ENCODE measurements around the gene NPTN.
"Not testable (repeated sequence)": the region's sequence is repeated elsewhere in the genome, so short reads cannot be mapped to it uniquely, and the experiment has no call there.

Gene NPTN

DNA sequence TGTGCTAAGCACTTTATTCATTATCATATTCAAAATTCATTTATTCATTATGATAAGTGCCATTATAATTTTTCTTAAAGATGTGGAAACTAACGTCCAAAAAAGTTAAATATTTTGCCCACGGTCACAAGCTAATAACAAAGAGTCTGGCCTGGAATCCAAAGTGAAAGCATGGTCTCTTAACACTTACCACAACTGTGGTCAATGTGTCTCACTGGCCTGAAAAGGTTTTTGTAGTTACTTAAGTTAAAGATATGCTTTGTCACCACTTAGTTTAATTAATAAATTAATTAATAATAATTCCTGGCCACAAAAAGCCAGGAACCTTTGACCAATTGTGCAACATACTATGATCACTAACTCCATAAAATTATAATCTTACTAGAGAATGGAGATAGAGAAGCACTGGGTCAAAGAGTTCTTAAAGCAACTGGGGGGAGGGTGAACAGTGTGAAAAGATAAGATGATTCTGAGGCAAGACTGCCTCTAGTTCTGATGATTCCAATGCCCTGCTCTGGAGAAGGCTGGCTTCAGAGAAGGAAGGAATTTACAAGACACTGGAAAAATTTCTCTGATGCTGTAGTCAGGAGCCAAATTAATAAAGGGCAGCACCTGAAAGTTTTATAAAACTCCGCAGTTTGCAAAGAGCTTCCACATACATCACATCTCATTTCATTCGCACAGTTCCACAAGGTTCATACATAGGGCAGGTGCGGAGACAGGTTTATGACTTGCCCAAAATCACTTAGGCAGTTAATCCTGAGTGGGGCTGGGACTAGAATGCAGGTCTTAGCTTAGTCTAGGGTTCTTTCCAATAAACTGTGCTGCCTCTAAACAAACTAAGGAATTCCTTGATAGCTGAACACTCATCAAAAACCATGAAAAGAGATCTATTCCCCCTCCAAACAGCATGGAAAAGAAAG lies 32.5 kb downstream of the NPTN start:
- DNase-seq (ENCODE audit: low read depth), result no peak

DNA sequence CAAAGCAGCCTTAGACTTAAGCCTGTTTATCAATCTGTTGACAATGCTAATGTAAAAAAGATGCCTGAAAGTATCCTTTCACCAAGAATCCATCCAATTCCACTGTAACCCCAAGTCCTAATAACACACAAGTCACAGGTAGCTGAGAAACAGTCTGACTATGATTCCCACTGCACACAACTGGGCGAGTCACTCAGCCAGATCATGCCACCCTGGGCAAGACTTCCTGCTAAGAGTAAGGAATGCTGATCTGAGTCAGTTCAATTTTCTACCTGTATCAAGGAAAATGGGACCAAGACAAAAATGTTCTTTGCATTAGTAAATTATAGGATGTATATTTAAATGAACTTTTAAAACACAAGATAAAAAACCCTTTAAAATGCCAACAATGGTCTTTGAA lies 33.3 kb downstream of the NPTN start:
- DNase-seq (ENCODE audit: low read depth), result no peak

DNA sequence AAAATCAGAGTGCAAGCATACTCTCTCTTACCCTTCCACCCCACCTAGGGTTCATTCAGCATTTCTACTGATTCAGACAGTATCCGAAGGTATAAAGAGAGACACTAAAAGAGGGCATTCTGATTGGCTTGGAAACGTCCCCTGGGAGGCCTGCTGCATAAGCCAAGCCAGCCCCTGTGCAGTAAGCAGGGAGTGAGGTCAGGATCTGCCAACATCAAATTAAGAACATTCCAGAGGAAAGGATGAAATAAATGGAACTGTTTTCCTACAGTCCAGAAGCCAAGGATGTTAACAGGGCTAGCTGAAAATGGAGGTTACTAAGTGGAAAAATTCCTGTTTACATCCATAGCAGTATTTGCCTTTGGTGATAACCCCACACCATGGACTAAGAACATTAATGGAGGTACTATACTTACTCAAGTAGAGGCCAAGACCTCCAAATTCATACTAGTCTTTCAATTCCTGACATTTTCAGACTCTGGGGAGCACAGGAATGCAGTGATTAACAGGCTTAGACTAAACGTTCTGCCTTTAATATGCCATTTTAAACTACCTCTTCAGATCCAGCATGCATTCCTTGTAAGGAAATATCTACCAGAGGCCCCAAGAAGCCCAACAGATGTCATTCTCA lies 34.5 kb downstream of the NPTN start:
- DNase-seq (ENCODE audit: low read depth), result no peak

DNA sequence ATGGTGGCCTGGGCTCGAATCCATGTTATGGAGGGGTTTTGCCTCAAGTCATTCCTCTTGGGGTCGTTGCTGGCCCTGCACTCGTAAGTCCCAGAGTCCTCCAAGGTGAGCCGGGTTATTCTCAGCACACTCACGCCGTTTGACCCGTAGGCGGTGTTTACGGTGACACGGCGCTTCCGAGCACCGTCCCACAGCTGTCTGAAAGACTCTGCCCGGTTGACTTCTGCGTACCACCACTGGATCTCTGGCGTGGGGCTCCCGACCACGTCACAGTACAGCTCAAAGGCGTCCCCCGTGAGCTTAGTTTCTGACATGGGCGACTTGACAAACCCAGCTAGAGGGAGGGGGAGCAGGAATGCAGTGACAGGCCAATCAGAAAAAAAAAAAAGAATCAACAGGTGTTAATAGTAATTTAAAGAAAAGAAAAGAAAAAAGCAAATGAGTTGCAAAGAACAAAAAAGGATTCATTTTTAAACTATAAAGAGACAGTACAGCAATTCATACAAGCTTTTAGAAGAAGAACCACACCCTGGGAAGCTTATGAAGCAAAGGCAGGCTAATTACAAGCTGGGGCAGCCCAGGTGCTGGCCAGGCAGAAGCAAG lies 36.1 kb downstream of the NPTN start:
- DNase-seq (ENCODE audit: low read depth), result no peak

DNA sequence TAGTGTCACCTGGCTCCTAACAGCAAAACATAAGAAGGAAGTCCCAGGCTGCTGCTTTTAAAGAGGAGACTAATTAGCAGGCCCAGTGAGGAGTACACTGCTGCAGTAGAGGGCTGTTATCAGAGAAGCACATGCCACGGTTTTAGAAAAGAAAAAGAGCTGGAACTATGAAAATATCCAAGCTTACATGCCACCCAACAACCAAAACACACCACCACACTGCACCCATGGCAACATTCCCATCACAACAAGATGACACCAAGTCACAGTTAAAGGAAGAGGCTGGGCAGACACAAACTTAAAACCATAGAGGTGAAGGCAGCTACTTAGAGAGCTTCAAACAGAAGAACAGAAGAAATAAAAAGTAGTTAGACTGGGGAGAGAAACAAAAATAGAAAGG lies 37.0 kb downstream of the NPTN start:
- DNase-seq (ENCODE audit: low read depth), result no peak

DNA sequence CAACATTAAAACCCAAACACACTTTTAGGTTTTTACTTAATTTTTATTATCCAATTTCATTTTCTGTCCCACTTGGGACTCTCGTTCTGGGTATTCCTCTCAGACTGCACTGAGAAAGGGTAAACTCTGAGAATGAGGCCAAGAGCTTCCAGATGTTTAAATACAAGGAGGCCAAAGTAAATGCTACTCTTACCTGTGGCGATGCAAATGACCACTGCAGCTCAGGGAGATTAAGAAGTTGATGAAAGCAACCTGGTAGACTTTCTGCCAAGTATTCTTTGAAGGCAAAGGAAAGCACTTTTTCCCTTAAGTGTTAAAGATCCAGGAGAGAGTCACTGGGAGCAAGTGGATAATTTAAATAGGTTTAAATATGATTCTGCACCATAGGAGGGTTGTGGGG lies 39.1 kb downstream of the NPTN start:
- DNase-seq (ENCODE audit: low read depth), result no peak

DNA sequence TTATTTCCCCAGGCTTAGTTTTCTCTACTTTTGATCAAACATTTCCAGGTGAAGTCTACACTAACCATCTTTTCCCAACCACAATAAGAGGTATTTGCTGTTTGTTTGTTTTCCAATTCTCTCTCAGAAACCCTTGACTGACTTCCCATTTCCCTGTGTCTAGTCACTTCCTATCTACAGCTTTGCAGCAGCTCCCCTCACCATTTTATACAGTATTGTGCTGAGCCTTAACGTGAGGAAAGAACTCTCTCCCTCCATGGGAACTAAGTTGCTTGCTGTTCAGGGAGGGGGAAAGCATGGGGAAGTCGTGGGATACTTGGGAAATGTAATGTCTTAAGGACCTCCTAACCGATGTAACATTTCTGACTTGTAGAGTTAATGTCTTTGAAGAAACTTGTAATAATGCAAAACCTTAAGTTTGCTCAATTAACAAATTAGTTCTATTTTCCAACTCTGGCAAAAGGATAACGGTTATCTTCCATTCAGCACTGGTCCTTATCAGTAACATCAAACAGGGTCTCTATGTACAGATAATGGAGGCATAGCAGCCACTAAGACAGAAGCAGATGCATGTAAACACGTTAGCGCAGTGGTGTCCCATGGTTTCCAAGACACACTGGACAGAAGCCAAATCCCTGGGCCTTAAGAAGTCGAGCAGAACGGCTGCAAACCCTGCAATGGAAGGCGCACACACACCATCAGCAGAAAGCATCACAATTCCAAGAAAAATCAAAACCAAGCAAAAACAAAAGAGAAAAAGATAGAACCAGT lies 39.7 kb downstream of the NPTN start:
- DNase-seq (ENCODE audit: low read depth), result no peak

DNA sequence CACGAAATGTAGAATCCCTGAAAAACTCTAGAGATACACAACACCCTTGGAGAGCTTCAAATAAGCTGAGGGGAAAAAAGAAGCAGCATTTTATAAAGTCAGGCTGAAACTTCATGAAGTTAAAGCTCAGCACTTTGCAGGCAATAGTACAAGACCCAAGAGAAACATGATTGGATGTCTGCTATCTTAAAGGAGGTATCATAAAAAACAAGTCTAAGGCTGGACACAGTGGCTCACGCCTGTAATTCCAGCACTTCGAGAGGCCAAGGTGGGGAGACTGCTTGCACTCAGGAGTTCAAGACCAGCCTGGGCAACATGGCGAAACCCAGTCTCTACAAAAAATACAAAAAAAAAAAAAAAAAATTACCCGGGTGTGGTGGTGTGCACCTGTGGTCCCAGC lies 42.9 kb downstream of the NPTN start:
- no peak for DNase-seq (ENCODE audit: low read depth)

DNA sequence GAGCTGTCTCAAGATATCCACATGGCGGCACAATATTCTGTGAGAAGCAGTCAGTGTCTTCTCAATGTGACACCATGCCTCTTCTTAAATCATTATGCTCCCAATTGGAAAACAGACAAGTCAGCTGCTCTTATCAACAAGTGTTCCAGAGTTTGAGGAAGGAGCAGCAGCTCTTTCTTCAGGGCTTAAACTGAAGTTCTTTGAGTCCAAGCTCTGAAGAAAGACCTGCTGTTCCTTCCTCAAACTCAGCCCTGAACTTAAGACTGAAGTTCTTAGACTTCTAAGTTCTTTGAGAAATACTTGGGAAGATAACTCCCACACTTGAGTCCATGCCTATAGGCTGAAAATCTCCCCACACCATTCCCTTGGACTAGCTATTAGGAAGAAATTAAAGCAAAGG lies 43.4 kb downstream of the NPTN start:
- no peak for DNase-seq (ENCODE audit: low read depth)

DNA sequence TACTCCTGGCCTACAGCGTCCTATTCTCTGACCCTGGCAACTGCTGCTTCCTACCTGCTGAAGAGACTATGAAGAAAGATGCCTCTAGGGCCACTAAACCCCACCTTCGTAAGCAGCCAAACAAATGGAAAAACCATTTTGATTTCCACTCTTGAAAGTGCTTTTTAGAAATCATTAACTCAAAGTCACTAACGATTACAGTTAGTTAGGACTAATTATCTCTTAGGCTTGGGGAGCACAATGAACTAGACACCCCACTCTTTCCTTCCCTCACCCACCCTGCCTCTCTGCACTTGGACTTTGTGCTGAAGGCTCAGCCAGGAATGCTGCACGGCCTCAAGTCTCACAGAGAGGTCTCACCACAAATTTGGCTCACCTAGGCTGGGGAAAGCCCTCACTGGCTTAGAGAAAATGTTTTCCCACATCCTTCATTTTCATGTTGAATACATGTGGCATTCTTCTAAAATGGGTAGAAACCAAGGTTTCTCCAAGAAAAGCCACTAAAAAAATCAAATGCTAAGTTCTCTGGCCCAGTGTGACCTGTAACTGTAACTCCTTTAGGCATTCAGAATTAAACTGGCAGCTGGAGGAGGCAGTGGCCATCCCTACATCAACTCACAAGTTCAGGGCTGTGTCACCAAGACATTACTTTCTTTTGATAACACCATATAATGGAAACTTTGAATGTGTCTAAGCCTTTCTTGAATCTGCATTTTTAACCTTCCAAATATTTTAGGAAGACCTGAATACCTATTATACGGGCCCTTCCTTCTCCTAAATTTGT lies 47.1 kb downstream of the NPTN start:
- DNase-seq (ENCODE audit: low read depth), result no peak

DNA sequence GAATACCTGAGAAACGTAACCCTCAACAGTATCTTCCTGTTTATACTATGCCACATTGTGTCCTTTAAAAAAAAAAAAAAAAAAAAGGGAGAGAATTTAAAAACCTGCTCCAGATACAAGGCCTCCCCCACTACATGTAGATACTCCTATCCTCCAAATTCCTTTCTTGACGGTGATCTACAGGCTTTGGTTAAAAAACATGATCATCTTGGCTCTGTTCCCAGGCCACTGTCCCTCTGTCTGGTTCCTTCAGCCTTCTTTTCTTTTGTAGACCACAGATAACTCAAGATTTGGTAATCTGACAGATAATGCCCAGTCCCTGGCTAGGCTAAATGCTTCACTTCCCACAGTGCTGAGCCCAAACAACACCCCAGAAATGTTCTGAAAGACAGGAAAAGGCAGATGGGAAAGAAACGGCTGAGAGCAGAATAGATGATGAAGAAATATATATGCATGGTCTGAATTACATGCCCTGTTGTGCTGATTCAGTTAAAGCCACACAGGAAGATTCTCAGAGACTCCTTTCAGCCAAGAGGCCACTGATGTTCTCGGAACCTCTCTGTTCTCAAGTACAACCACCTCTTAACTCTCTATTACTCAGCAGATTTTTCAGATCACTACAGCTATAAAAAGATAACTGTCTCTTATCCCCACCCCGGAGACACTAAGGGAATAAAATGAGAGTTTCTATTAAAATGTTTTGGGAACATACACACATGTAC lies 48.3 kb downstream of the NPTN start:
- DNase-seq (ENCODE audit: low read depth), result no peak

DNA sequence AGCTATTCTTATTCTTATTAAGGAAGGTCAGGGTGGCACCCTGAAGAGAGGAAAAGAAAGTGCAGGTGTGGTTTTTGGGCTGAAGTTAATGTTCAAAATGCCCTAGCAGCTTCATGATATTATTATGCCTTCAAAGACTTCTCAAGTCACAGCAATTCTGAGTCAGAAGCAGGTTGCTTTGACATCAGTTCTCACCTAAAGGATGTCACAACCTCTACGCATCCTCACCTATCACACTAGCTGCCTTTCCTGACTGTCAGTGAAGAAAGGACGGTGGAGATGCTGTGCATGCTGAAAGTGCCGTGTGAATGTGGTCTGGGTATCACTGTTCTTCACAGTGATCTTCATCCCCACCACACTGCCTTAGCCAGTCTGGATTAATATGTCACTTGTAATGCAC lies 49.6 kb downstream of the NPTN start:
- no peak for DNase-seq (ENCODE audit: low read depth)

DNA sequence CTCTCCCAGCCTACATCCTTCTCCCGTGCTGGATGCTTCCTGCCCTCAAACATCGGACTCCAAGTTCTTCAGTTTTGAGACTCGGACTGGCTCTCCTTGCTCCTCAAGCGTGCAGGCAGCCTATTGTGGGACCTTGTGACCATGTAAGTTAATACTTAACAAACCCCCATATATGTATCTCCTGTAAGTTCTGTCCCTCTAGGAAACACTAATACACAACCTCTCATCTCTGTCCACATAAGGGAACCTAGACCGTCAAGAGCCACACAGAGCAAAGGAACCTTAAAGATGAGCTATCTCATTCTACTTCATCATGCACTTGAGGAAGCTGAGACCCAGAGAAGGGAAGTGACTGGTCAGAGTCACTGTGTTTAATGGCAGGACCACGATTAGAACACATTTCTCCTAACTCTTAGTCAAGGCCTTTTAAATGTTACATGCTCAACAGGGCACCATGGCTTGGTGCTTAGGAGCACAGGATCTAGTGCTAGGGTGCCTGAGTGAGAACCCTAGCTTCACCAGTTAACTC lies 50.3 kb downstream of the NPTN start:
- DNase-seq (ENCODE audit: low read depth), result no peak

DNA sequence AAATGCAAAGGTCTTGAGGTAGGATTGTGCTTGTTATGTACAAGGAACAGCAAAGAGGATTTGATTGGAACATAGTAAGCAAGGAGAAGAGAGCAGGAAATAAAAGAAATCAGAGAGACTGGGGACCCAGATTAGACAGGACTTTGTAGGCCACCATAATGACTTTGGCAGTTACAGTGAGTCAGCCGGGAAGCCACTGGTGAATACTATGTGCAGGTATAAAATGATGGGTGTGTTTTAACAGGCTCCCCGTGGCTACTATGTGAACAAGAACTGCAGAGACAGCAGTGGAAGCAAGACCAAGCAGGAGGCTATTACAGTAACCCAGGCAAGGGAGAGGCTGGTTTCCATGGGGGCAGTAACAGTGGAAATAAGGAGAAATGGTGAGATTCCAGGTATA lies 55.2 kb downstream of the NPTN start:
- DNase-seq (ENCODE audit: low read depth), result no peak

DNA sequence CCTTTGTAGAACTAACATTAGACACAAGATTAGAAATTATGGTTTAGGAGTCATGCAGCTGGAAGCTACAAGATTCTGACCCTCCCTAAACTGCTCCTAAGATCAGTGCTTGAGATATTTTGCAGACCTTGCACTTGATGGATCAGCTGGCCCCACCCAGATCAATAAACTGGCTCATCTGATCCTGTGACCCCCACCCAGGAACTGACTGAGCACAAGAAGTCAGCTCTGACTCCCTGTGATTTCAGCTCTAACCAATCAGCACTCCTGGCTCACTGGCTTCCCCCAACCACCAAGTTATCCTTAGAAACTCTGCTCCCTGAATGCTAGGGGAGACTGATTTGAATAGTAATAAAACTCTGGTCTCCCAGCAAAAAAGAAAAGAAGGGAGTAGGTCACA lies 55.6 kb downstream of the NPTN start:
- DNase-seq (ENCODE audit: low read depth), result not testable (repeated sequence)

DNA sequence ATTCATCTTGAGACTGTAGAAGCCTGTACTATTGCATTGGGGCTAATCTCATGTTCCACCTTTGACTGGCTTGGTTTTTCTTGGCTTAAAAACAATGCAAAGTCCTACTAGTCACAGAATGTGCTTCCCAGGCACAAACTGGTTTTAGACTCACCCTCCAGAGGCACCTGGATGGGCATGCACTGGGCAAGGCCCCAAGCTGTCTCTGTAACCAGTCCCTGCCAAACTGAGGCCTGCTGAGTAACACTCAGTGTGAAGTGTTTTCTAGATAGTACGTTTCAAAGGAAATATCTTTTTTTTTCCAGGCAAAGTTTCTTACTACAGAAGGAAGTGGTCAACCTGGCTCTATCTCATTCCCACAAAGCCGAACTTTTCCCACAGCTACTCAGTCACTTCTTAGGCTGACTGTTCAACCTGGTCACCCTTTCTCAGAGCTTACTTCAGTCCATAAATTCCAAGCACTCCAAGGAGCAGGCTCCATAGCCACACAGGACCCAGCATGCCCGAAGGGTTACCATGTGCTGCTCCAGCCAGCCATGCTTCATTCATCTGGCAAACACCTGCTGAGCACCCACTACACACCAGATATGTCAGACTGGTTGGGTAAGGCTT lies 57.4 kb downstream of the NPTN start:
- DNase-seq (ENCODE audit: low read depth), result no peak

DNA sequence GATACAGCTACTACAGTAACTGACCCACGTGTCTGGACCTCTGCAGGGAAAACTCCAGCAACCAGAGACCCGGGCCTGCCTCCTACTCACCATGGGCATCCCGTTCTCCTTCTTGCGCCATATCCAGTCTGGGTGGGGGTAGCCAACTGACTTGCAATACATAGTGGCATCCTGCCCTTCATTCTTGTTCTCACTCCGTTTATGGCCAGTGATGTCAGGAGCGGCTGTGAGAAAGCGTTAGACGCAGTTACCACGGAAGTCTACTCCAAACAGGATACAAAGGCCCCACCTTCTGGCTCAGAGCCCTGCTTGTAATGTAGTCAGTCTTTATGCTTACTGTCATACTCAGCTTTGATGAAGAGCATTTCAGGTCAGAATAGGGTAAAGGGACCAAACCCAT lies 59.6 kb downstream of the NPTN start:
- peak; percentile 22 for DNase-seq (ENCODE audit: low read depth)

DNA sequence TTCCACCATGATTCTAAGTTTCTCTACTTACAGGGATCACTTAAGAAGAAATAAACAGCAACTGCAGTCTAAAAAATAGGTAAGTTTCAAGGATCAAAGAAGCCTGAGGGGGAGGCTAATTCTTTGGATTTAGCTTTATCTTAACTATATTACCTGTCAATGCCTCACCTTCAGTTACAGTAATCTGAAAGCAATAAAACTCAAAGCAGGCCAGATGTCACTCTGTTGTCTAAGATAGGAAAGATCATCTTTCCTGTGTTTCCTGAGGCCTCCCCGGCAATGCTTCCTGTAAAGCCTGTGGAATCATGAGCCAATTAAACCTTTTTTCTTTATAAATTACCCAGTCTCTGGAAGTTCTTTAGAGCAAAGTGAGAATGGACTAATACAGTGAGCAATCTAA lies 60.2 kb downstream of the NPTN start:
- no peak for DNase-seq (ENCODE audit: low read depth)

DNA sequence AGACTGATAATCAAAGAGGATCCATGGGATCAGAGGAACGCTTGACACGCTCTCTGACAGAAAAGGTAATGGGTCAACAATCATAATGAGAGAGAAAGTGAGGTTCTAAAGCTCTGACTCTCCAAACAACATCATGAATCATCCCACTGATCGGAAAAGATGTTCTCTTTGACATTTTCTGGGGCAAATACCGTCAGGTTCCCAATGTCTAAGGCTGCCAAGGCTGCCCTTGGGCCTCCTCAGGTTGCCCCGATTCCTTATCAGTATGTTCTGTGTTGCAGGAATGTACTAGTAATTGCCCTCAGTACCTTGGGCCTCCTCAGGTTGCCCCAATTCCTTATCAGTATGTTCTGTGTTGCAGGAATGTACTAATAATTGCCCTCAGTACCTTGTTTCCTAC lies 60.9 kb downstream of the NPTN start:
- no peak for DNase-seq (ENCODE audit: low read depth)

DNA sequence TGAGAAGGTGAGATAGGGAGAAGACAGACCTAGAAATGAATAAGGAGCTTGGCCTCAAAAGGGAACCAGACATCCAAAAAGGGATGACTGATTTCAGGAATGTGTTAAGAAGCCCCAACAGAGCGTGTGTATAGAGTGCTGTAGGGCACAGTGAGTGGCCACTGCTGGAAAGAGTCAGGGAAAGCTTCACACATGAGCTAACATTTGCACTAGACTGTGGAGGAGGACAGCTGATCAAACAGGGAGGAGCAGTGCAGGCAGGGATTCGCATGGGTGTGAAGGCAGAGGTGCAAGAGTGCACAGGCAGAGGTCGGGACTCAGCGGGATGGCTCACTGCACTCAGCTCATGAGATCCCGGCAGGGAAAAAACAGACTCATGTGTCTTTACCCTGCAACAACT lies 61.8 kb downstream of the NPTN start:
- no peak for DNase-seq (ENCODE audit: low read depth)
